IMR-90 (cell line): ENCODE measurements around the gene NIPAL3.

ENCODE experiments used
- CEBPB ChIP-seq: IDR thresholded peaks from 2 replicates; pipeline ENCODE4 v1.6.1; 2012; ENCODE audit warnings: low read depth, low read length, improper control_type of control experiment
- CTCF ChIP-seq: conservative IDR thresholded peaks from 2 replicates; pipeline ENCODE4 v1.5.1; 2012; ENCODE audit warnings: mild to moderate bottlenecking, low read depth, low read length, improper control_type of control experiment
- MAFK ChIP-seq: IDR thresholded peaks from 2 replicates; pipeline ENCODE4 v1.6.1; 2012; ENCODE audit warnings: low read depth, low read length, improper control_type of control experiment
- MXI1 ChIP-seq: IDR thresholded peaks from 2 replicates; pipeline ENCODE4 v1.6.1; 2012; ENCODE audit warnings: low read depth, mild to moderate bottlenecking, low read length, moderate library complexity, borderline replicate concordance
- NFE2L2 ChIP-seq: fragments of 150-350 bp; IDR thresholded peaks from 2 replicates; pipeline ENCODE4 v1.6.1; 2016; ENCODE audit warnings: low read depth, mild to moderate bottlenecking, low read length
- POLR2A ChIP-seq: IDR thresholded peaks from 2 replicates; pipeline ENCODE4 v1.6.1; 2012; ENCODE audit warnings: mild to moderate bottlenecking, low read depth, low read length
- RCOR1 ChIP-seq: IDR thresholded peaks from 2 replicates; pipeline ENCODE4 v1.6.1; 2012; ENCODE audit warnings: mild to moderate bottlenecking, low read length, improper control_type of control experiment; ENCODE audit not compliant: insufficient replicate concordance
- SMC3 ChIP-seq: fragments of 150-350 bp; IDR thresholded peaks from 2 replicates; pipeline ENCODE4 v1.6.1; 2016; ENCODE audit warnings: low read depth, mild to moderate bottlenecking, antibody characterized with exemption, low read length, moderate library complexity
- USF2 ChIP-seq: fragments of 150-350 bp; IDR thresholded peaks from 2 replicates; pipeline ENCODE4 v1.6.1; 2017; ENCODE audit warnings: mild to moderate bottlenecking, antibody characterized with exemption, low read length, low read depth

- TF ChIP-seq CTCF (no peak), POLR2A (no peak), SMC3 (no peak), USF2 (no peak), NFE2L2 (no peak), MAFK (no peak), CEBPB (no peak), RCOR1 (no peak), MXI1 (no peak)
Observed at GRCh38 chr1:24493785-24494184, 78.2 kb downstream of the NIPAL3 start.
